Mammary epithelial cell (primary cell): ENCODE results near the gene HUS1.

Source experiments
- EZH2 ChIP-seq: IDR thresholded peaks from 2 replicates; pipeline ENCODE4 v1.6.1; 2012; ENCODE audit warnings: low read length, inconsistent platforms, borderline replicate concordance
- TF ChIP-seq, protein P1 (sequence below), 2 donors: IDR thresholded peaks in 1 of 2; conservative IDR thresholded peaks in 1 of 2; 2 replicates each; pipeline ENCODE4 v1.5.1; 2011 to 2012; ENCODE audit warnings: inconsistent platforms in 2 of 2, low read length in 2 of 2, mild to moderate bottlenecking in 2 of 2, control low read depth in 1 of 2, low read depth in 1 of 2; ENCODE audit not compliant: insufficient read depth in 1 of 2; ENCODE audit errors: extremely low read depth in 1 of 2

- TF ChIP-seq, protein P1, sequence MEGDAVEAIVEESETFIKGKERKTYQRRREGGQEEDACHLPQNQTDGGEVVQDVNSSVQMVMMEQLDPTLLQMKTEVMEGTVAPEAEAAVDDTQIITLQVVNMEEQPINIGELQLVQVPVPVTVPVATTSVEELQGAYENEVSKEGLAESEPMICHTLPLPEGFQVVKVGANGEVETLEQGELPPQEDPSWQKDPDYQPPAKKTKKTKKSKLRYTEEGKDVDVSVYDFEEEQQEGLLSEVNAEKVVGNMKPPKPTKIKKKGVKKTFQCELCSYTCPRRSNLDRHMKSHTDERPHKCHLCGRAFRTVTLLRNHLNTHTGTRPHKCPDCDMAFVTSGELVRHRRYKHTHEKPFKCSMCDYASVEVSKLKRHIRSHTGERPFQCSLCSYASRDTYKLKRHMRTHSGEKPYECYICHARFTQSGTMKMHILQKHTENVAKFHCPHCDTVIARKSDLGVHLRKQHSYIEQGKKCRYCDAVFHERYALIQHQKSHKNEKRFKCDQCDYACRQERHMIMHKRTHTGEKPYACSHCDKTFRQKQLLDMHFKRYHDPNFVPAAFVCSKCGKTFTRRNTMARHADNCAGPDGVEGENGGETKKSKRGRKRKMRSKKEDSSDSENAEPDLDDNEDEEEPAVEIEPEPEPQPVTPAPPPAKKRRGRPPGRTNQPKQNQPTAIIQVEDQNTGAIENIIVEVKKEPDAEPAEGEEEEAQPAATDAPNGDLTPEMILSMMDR (conservative IDR thresholded peaks at IDR 0.05 in 1 of 2, IDR thresholded peaks at IDR 0.05 in 1 of 2; ENCODE audit: extremely low read depth in 1 of 2, insufficient read depth in 1 of 2, low read depth in 1 of 2, low read length in 2 of 2), result no peak
- TF ChIP-seq EZH2, result no peak
Measured at GRCh38 chr7:47999413-47999812, 20.0 kb upstream of the HUS1 start.
